Fibroblast of lung (primary cell): ENCODE data around the gene PANK4. TPM values are rescaled to one million over a fixed set of nuclear protein-coding genes. Genes with fewer than 3 reads are reported as not detected.
"Not testable (repeated sequence)": the region's sequence is repeated elsewhere in the genome, so short reads cannot be mapped to it uniquely, and the experiment has no call there.

Experiments used
- DNase-seq, 2 donors: peaks; one replicate each; pipeline versions ENCODE4 v3.0.0 to v3.0.0-alpha.2; 2010; ENCODE audit warnings: low read depth in 2 of 2
- H2AFZ ChIP-seq: 2 replicates; pipeline ENCODE4 v1.5.1; 2012; ENCODE audit warnings: low read length, control low read depth, inconsistent platforms
- H3K27ac ChIP-seq: 2 replicates; pipeline ENCODE4 v1.5.1; 2011; ENCODE audit warnings: low read length, control low read depth; ENCODE audit not compliant: insufficient read depth
- H3K27me3 ChIP-seq: 2 replicates; pipeline ENCODE4 v1.5.1; 2011; ENCODE audit warnings: mild to moderate bottlenecking, low read length; ENCODE audit not compliant: control insufficient read depth, insufficient read depth
- H3K36me3 ChIP-seq: 2 replicates; pipeline ENCODE4 v1.5.1; 2011; ENCODE audit warnings: low read length; ENCODE audit not compliant: control insufficient read depth, insufficient read depth
- H3K4me1 ChIP-seq: 2 replicates; pipeline ENCODE4 v1.5.1; 2011; ENCODE audit warnings: low read length; ENCODE audit not compliant: control insufficient read depth, insufficient read depth; ENCODE audit errors: extremely low read depth
- H3K4me2 ChIP-seq: 2 replicates; pipeline ENCODE4 v1.5.1; 2011; ENCODE audit warnings: low read length, control low read depth; ENCODE audit not compliant: insufficient read depth; ENCODE audit errors: extremely low read depth
- H3K4me3 ChIP-seq, 4 experiments: fragments of 200-600 bp in 1 of 4; sonication (generic) in 1 of 4; replicated peaks in 1 of 4; 2 replicates each; pipeline ENCODE4 v1.5.1; 2011 to 2016; ENCODE audit warnings: low read length in 4 of 4, low read depth in 3 of 4, mild to moderate bottlenecking in 3 of 4, control low read depth in 2 of 4, inconsistent platforms in 1 of 4, mixed read lengths in 1 of 4; ENCODE audit not compliant: insufficient read depth in 1 of 4; ENCODE audit errors: control extremely low read depth in 1 of 4
- H3K79me2 ChIP-seq: 2 replicates; pipeline ENCODE4 v1.5.1; 2012; ENCODE audit warnings: mild to moderate bottlenecking, low read length, inconsistent platforms; ENCODE audit not compliant: control insufficient read depth, insufficient read depth
- H3K9ac ChIP-seq: 2 replicates; pipeline ENCODE4 v1.5.1; 2011; ENCODE audit warnings: mild to moderate bottlenecking, low read length, control low read depth; ENCODE audit not compliant: insufficient read depth
- H3K9me3 ChIP-seq: 2 replicates; pipeline ENCODE4 v1.5.1; 2012; ENCODE audit warnings: low read depth, low read length; ENCODE audit not compliant: control insufficient read depth, insufficient read depth
- H4K20me1 ChIP-seq: 2 replicates; pipeline ENCODE4 v1.5.1; 2011; ENCODE audit warnings: low read length; ENCODE audit not compliant: control insufficient read depth, insufficient read depth; ENCODE audit errors: extremely low read depth
- CTCF ChIP-seq, 2 donors: IDR thresholded peaks in 1 of 2; conservative IDR thresholded peaks in 1 of 2; 1 replicate in 1 of 2; 2 replicates in 1 of 2; pipeline ENCODE4 v1.5.1; 2011 to 2012; ENCODE audit warnings: low read length in 2 of 2, control low read depth in 1 of 2, inconsistent platforms in 1 of 2, low read depth in 1 of 2, mild to moderate bottlenecking in 1 of 2
- EZH2 ChIP-seq: IDR thresholded peaks from 2 replicates; pipeline ENCODE4 v1.5.1; 2012; ENCODE audit warnings: low read length, control low read depth, mild to moderate bottlenecking; ENCODE audit errors: missing control alignments
- polyA plus RNA-seq, 2 donors: library from polyadenylated mRNA; depleted of rRNA in 1 of 2; stranded (reverse) in 1 of 2; unstranded in 1 of 2; fragments of >200 nt; gene quantifications; 2 replicates each; pipeline ENCODE4 v1.2.1, GENCODE V29; 2011 to 2012; ENCODE audit warnings: missing spikeins in 1 of 2
- total RNA-seq: library from RNA; depleted of rRNA; stranded (reverse); fragments of >200 nt; gene quantifications from 2 replicates; pipeline ENCODE4 v1.2.1, GENCODE V29; 2014

Gene PANK4
- total and polyA plus RNA-seq, 2 donors (not counting 1 experiment from before 2014, with no cell fraction given), result 8.5 to 17.0 TPM

- H3K4me3 ChIP-seq, result no peak overlapping the region
- no peaks in the 10 kb centered on the region for H3K9me3 ChIP-seq
- H4K20me1 ChIP-seq, result no peaks in the 10 kb centered on the region
- H3K9ac ChIP-seq, result no peak overlapping the region
- H2AFZ ChIP-seq, result no peak overlapping the region
- H3K4me1 ChIP-seq, result peaks cover 7% of the 10 kb centered on the region
- H3K4me2 ChIP-seq, result no peak overlapping the region
- H3K27me3 ChIP-seq, result no peaks in the 10 kb centered on the region
- no peaks in the 10 kb centered on the region for H3K36me3 ChIP-seq
- no peak overlapping the region for H3K27ac ChIP-seq
- TF ChIP-seq CTCF (conservative IDR thresholded peaks at IDR 0.05 in 1 of 2, IDR thresholded peaks at IDR 0.05 in 1 of 2; ENCODE audit: low read depth in 1 of 2, low read length in 2 of 2) (no peak), EZH2 (no peak)
- no peak for DNase-seq
- H3K79me2 ChIP-seq, result no peaks in the 10 kb centered on the region
Measured at GRCh38 chr1:2553871-2554620, 27.6 kb upstream of the PANK4 start.

DNA sequence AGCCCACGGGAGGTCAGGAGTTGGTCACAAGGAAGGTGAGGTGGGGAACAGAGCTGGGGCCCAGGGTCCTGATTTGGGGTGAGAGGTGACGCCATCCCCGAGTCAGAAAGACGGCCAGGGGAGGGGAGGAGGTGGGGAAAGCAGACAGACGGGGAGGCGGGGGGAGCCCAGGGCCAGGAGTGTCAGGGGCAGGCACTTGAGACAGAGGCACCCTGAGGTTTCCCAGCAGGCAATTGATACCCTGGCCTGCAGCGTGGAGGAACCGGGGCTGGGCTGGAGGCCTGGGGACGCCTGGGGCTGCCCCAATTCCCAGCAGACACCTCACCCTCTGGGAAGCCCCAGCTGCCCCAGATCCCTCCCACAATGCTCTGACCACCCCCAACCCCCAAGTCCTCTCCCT lies 26.7 kb upstream of the PANK4 start:
- H3K27ac ChIP-seq, result not testable (repeated sequence)

DNA sequence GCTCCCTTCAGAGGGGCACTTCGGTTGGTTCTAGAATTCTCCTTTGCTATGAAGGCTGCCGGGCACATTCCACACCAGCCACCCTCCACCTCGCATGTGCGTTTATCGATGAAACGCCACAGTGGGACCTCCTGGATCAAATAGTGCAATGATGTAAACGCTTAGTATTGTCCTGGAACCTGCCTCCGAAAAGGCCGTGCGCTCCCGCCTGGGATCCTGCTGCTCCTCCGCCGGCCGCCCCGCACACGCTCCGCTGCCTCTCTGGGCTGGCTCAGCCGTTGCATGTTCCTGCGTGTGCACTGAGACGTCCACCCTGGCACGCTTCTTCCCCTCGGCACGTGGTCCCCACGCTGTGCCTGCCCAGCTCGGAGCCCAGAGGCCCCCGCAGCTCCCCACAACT lies 25.8 kb upstream of the PANK4 start:
- TF ChIP-seq CTCF (conservative IDR thresholded peaks at IDR 0.05 in 1 of 2, IDR thresholded peaks at IDR 0.05 in 1 of 2; ENCODE audit: low read depth in 1 of 2, low read length in 2 of 2) (no peak), EZH2 (no peak)
- Histone ChIP-seq H3K4me1 (peaks cover 18% of the 10 kb centered on the region), H2AFZ (no peak overlapping the region), H3K79me2 (no peaks in the 10 kb centered on the region), H3K9me3 (no peaks in the 10 kb centered on the region), H3K36me3 (no peaks in the 10 kb centered on the region), H3K9ac (no peak overlapping the region), H3K4me3 (no peak overlapping the region), H4K20me1 (no peaks in the 10 kb centered on the region), H3K4me2 (no peak overlapping the region), H3K27ac (no peak overlapping the region), H3K27me3 (no peaks in the 10 kb centered on the region)
- no peak for DNase-seq

More for the DNA sequence above, 26.7 kb upstream of the PANK4 start:
- not testable (repeated sequence) for H3K9ac ChIP-seq, H3K4me2 ChIP-seq, H4K20me1 ChIP-seq, H2AFZ ChIP-seq, DNase-seq, H3K4me3 ChIP-seq, H3K36me3 ChIP-seq, H3K9me3 ChIP-seq, H3K79me2 ChIP-seq, H3K27me3 ChIP-seq
- H3K4me1 ChIP-seq, result peaks cover 14% of the 10 kb centered on the region

DNA sequence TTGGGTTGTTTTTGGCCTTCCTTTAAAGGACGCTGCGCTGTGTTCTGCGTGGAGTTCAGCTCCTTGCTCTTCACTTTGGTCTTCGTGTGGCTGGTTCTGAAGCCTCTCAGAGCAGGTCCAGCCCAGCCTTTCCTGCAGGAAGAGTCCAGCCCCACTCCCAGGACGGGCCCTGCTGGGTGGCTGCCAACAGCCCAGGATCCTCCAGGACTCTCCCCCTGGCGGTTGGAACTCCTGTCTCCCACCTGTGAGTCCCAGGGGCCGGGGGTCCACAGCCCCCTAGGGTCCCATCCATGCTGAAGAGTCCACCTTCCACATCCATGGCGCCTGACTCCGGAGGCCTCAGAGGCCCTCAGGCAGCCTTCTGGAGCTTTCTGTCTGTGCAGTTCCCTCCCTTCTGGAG lies 25.1 kb upstream of the PANK4 start:
- H3K27ac ChIP-seq, H3K9me3 ChIP-seq, H3K36me3 ChIP-seq, H3K9ac ChIP-seq, H4K20me1 ChIP-seq, H3K4me2 ChIP-seq, DNase-seq, H2AFZ ChIP-seq, H3K4me3 ChIP-seq, H3K27me3 ChIP-seq, H3K79me2 ChIP-seq: not testable (repeated sequence)
- H3K4me1 ChIP-seq, result peaks cover 18% of the 10 kb centered on the region

DNA sequence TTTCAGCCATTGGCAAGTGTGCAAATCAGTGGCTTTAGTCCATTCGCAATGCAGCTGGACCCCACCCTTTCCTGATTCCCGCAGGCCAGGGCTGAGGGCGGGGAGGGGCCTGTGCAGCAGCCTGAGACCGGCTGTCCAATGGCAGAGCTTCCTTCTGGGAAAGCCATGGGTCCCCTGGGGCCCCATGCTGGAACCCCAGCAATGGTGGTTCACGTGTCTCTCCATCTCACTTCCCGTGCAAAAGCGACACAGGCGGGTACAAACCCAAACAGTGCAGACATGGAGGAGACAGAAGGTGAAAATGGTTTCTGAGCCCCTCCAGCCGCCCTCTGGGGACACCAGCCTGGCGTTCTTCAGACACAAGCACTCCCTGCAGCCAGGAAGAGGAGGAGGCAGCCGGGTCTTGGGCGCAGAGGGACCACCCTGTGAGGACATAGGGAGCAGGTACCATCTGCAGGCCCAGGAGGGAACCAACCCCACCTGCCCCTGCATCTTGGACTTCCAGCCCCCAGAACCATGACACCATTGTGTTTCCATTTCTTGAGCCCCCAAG lies 24.0 kb upstream of the PANK4 start:
- not testable (repeated sequence) for DNase-seq, H3K9me3 ChIP-seq

More for the DNA sequence above, 24.0 kb upstream of the PANK4 start:
- H4K20me1 ChIP-seq, H3K9ac ChIP-seq, H3K27me3 ChIP-seq, H3K4me2 ChIP-seq, H3K27ac ChIP-seq, H2AFZ ChIP-seq, H3K36me3 ChIP-seq, H3K4me3 ChIP-seq, H3K79me2 ChIP-seq: not testable (repeated sequence)
- H3K4me1 ChIP-seq, result peaks cover 14% of the 10 kb centered on the region
